AG04449 (cell line): ENCODE data around the gene HNRNPA3.
A peak's percentile ranks its signal among the peaks of the same experiment; 100 is the strongest.

Experiments
- CTCF ChIA-PET: fragments of 350-600 bp; formaldehyde crosslinking; extraction: SDS; loops from one replicate; lab custom pipeline; 2021; ENCODE audit warnings: antibody characterized with exemption; lab: Yijun Ruan, JAX
- POLR2A ChIA-PET: fragments of 400-600, 350-600 bp; formaldehyde crosslinking; extraction: SDS; loops from one replicate; lab custom pipeline; 2020; ENCODE audit warnings: antibody characterized with exemption, inconsistent platforms; lab: Yijun Ruan, JAX
- DNase-seq: peaks from one replicate; pipeline ENCODE4 v3.0.0-alpha.2; 2010; ENCODE audit warnings: low read depth, low spot score
- H3K4me3 ChIP-seq: 2 replicates; pipeline ENCODE4 v1.5.1; 2011; ENCODE audit warnings: low read depth, mild to moderate bottlenecking, control low read depth, low read length
- TF ChIP-seq, protein P1 (sequence below): IDR thresholded peaks from one replicate; pipeline ENCODE4 v1.5.1; 2011; ENCODE audit warnings: mild to moderate bottlenecking, moderate library complexity, low read length, control low read depth, inconsistent platforms; ENCODE audit not compliant: insufficient read depth; ENCODE audit errors: missing control alignments

Gene HNRNPA3

GRCh38 chr2:177260379-177260778, 47.8 kb downstream of the HNRNPA3 start:
- peak overlapping the region; percentile 26 for H3K4me3 ChIP-seq
- CTCF ChIA-PET: interaction anchor here (0.7 to 8.4 kb wide), 2 partner anchors 21 to 96 kb away, joined by 3 to 70 read pairs; no protein-coding TSS in a partner anchor

GRCh38 chr2:177261116-177262060, 48.8 kb downstream of the HNRNPA3 start:
- H3K4me3 ChIP-seq: peak overlapping the region; percentile 76
- CTCF ChIA-PET: interaction anchor here (1.0 to 8.4 kb wide), 3 partner anchors 18 to 97 kb away, joined by 3 to 70 read pairs (median 9); no protein-coding TSS in a partner anchor
- TF ChIP-seq, protein P1, sequence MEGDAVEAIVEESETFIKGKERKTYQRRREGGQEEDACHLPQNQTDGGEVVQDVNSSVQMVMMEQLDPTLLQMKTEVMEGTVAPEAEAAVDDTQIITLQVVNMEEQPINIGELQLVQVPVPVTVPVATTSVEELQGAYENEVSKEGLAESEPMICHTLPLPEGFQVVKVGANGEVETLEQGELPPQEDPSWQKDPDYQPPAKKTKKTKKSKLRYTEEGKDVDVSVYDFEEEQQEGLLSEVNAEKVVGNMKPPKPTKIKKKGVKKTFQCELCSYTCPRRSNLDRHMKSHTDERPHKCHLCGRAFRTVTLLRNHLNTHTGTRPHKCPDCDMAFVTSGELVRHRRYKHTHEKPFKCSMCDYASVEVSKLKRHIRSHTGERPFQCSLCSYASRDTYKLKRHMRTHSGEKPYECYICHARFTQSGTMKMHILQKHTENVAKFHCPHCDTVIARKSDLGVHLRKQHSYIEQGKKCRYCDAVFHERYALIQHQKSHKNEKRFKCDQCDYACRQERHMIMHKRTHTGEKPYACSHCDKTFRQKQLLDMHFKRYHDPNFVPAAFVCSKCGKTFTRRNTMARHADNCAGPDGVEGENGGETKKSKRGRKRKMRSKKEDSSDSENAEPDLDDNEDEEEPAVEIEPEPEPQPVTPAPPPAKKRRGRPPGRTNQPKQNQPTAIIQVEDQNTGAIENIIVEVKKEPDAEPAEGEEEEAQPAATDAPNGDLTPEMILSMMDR: no peak

More at GRCh38 chr2:177260379-177260778, 47.8 kb downstream of the HNRNPA3 start:
- TF ChIP-seq, protein P1: no peak
- POLR2A ChIA-PET: interaction anchor here (0.5 to 0.7 kb wide), 2 partner anchors 16 to 122 kb away, joined by 3 to 4 read pairs; no protein-coding TSS in a partner anchor
- DNase-seq: no peak

GRCh38 chr2:177262092-177262491, 49.5 kb downstream of the HNRNPA3 start:
- peak overlapping the region; percentile 76 for H3K4me3 ChIP-seq
- CTCF ChIA-PET: interaction anchor here (2.2 to 8.4 kb wide), 4 partner anchors 8 to 98 kb away, joined by 8 to 70 read pairs (median 24); no protein-coding TSS in a partner anchor
- no peak for DNase-seq
- POLR2A ChIA-PET: no interaction called here
- TF ChIP-seq, protein P1: no peak

More at GRCh38 chr2:177261116-177262060, 48.8 kb downstream of the HNRNPA3 start:
- DNase-seq: no peak
- POLR2A ChIA-PET: no interaction called here

- no peak for DNase-seq
- ChIA-PET CTCF (interaction anchor here (0.6 to 8.4 kb wide), 27 partner anchors 9 to 220 kb away, joined by 3 to 70 read pairs (median 4); no protein-coding TSS in a partner anchor), POLR2A (interaction anchor here (0.8 to 2.9 kb wide), 7 partner anchors 8 to 129 kb away, joined by 3 to 20 read pairs (median 12); partner anchors contain the start of genes AGPS and HNRNPA3)
- peak overlapping the region; percentile 76 for H3K4me3 ChIP-seq
- TF ChIP-seq, protein P1: no peak
Observed at GRCh38 chr2:177262958-177263450, 50.4 kb downstream of the HNRNPA3 start.

DNA sequence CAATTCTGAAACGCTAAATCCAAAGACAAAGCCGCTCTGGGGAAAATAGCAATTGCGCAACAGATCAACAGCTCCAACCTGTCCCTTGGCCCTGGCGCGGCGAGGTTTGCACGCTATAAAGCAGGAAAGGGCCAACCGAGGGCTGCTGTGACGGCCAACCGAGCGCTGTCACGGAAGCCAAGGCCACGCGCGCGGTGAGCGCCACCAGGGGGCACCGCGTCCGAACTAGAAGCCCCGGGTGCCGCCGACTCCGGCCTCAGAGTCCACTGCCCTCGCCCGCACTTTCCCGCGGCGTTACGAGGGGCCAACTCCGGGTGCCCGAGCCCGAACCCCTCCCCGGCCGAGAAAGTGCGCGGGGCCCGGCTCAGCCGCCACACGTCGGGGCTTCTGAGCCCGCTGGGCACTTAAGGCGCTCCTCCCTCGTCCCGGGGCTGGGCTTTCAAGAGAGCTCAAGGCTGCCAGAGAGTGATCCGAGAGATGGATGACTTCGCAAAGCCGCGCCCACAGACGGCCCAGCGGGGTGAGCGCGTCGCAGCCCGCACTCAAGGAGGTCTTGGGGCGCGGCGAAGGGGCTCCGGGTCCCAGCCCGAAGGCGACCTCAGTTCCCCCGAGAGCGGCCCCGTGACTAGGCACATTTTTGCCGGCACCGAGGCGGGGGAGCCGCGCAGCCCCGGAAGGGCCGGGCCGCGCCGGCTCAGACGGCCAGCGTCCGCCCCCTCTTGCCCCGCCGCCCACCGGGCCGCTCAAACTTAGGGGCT, 51.0 kb downstream of the HNRNPA3 start:
- H3K4me3 ChIP-seq: peak overlapping the region; percentile 76
- ChIA-PET CTCF (interaction anchor here (0.6 to 8.4 kb wide), 30 partner anchors 9 to 151 kb away, joined by 3 to 70 read pairs (median 4); no protein-coding TSS in a partner anchor), POLR2A (interaction anchor here (0.6 to 2.9 kb wide), 10 partner anchors 9 to 429 kb away, joined by 3 to 20 read pairs (median 4); partner anchors contain the start of genes AGPS and HNRNPA3)
- TF ChIP-seq, protein P1: peak; percentile 98
- DNase-seq: peak; percentile 89
